GM21717 (cell line): Measurements from ENCODE around the gene OR51B6.
"Not testable (repeated sequence)": the region's sequence is repeated elsewhere in the genome, so short reads cannot be mapped to it uniquely, and the experiment has no call there.

Experiments
- ATAC-seq: cut with Tn5 transposase; IDR thresholded peaks from one replicate; pipeline ENCODE4 v1.9.1; 2021; ENCODE audit warnings: mild to moderate bottlenecking, moderate library complexity; ENCODE audit not compliant: unreplicated experiment

OR51B6 gene

GRCh38 chr11:5364214-5364613 is 12.9 kb downstream of the OR51B6 start:
- no peak for ATAC-seq

GRCh38 chr11:5366365-5366764 is 15.1 kb downstream of the OR51B6 start:
- ATAC-seq = not testable (repeated sequence)

- ATAC-seq = no peak
These were observed 15.5 kb downstream of the OR51B6 start for GRCh38 chr11:5366856-5367255.

- ATAC-seq = no peak
These were observed 16.3 kb downstream of the OR51B6 start for GRCh38 chr11:5367448-5368074.

- no peak for ATAC-seq
These were observed 17.3 kb downstream of the OR51B6 start for GRCh38 chr11:5368502-5369043.

- ATAC-seq = no peak
These were observed 18.5 kb downstream of the OR51B6 start for GRCh38 chr11:5369789-5370188.

GRCh38 chr11:5380740-5381342 is 29.5 kb downstream of the OR51B6 start:
- ATAC-seq = peak; percentile 86

DNA sequence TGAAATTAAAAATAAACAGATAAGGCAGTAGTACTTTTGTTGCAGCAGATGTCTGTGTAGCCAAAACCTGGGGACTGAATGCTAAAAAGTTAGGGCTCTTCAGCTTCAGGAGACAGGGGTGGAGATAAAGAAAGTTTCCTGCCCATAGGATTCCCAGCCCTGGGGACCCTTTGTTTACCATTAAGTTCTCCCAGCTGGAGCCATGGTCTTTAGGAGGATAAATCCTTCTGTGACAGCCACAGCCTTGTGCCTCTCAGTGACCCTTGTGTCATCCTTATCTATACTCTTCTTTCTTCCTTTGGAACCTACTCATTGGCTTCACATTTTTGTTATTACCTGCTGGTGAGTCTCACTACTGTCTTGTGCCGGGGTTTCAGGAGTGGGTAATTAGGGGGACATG is 32.3 kb downstream of the OR51B6 start, which contains the start of gene OR51M1:
OR51M1 (plus strand) TSS at position 237 of the 400 bp plus-strand sequence. CDS start 5,587 bp downstream, outside the sequence.
- no peak for ATAC-seq

DNA sequence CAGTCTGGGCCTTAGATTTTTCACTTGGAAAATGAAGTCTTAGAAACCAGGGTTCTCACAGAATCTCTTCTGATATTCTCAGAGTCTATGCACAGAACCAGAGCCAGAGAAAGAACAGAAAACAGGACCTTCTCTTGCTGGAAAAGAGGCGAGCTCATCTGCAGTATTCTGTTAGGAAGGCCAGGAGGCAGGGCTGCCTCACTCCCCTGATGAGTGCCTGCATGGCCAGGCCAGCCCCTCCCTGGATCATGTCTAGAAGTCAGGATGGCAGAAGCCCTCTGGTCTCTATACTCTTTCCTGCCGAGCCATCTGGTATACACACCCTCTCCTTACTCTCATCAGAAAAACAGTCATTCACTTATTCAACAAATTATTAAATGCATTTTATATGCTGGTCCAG is 33.0 kb downstream of the OR51B6 start:
- ATAC-seq = no peak

- ATAC-seq = no peak
These were observed 38.9 kb downstream of the OR51B6 start for GRCh38 chr11:5390210-5390609.

DNA sequence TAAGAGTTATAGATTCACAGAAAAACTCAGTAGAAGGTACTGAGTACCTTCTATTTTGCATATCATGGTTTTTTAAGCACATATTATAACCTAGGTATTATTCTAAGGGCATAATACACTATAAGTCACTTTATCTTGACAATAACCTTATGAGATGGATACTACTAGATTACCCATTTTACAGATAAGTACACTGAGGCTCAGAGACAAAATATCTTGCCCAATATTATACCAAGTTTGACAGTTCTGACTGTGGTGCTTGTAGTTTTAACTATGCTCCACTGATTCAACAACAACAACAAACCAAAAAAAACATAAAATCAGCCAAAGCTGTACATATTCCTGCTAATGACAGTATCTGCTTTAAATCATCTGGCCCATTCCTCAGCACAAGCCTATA is 42.8 kb downstream of the OR51B6 start:
- no peak for ATAC-seq

- ATAC-seq = no peak
These were observed 47.6 kb downstream of the OR51B6 start for GRCh38 chr11:5398936-5399335.
